Cardiac muscle cell (in vitro differentiated cells and primary cell): ENCODE results near the gene TAF10. TPM values are rescaled to one million over a fixed set of nuclear protein-coding genes. Genes with fewer than 3 reads are reported as not detected.

Source experiments
- DNase-seq, 2 donors: peaks; one replicate each; pipeline versions ENCODE4 v3.0.0 to v3.0.0-alpha.2; 2010 to 2017; ENCODE audit warnings: low read depth in 1 of 2, low spot score in 1 of 2
- H3K27ac ChIP-seq: fragments of 200-600 bp; sonication (generic); 2 replicates; pipeline ENCODE4 v1.5.1; 2016
- H3K27me3 ChIP-seq: fragments of 200-600 bp; sonication (generic); 2 replicates; pipeline ENCODE4 v1.6.0; 2016; ENCODE audit warnings: control low read depth
- H3K36me3 ChIP-seq: fragments of 200-600 bp; sonication (generic); 2 replicates; pipeline ENCODE4 v1.5.1; 2016; ENCODE audit warnings: control low read depth
- H3K4me1 ChIP-seq: fragments of 200-600 bp; sonication (generic); 2 replicates; pipeline ENCODE4 v1.8.1; 2017; ENCODE audit warnings: low read depth, mild to moderate bottlenecking, mixed run types
- H3K4me3 ChIP-seq: fragments of 200-600 bp; sonication (generic); 2 replicates; pipeline ENCODE4 v1.5.1; 2016; ENCODE audit warnings: mild to moderate bottlenecking
- H3K9me3 ChIP-seq: fragments of 200-600 bp; sonication (generic); 2 replicates; pipeline ENCODE4 v1.5.1; 2017; ENCODE audit warnings: low read depth, mild to moderate bottlenecking, control low read depth
- polyA plus RNA-seq: library from polyadenylated mRNA; unstranded; fragments of >200 nt; fragmentation: Nextera tagmentation; extraction: Ambion mirVana; gene quantifications from 2 replicates; pipeline ENCODE4 v1.2.1, GENCODE V29; 2016
- total RNA-seq: library from RNA; depleted of rRNA; stranded (reverse); fragments of >200 nt; gene quantifications from 2 replicates; pipeline ENCODE4 v1.2.3, GENCODE V29; 2016
- TF ChIP-seq, protein P1 (sequence below): IDR thresholded peaks from 2 replicates; pipeline ENCODE4 v1.5.1; 2012; ENCODE audit warnings: low read depth, mild to moderate bottlenecking, low read length

Gene TAF10
- total RNA-seq = 72.6 and 113 TPM in 2 replicates
- 277 and 316 TPM in 2 replicates for polyA plus RNA-seq

DNA sequence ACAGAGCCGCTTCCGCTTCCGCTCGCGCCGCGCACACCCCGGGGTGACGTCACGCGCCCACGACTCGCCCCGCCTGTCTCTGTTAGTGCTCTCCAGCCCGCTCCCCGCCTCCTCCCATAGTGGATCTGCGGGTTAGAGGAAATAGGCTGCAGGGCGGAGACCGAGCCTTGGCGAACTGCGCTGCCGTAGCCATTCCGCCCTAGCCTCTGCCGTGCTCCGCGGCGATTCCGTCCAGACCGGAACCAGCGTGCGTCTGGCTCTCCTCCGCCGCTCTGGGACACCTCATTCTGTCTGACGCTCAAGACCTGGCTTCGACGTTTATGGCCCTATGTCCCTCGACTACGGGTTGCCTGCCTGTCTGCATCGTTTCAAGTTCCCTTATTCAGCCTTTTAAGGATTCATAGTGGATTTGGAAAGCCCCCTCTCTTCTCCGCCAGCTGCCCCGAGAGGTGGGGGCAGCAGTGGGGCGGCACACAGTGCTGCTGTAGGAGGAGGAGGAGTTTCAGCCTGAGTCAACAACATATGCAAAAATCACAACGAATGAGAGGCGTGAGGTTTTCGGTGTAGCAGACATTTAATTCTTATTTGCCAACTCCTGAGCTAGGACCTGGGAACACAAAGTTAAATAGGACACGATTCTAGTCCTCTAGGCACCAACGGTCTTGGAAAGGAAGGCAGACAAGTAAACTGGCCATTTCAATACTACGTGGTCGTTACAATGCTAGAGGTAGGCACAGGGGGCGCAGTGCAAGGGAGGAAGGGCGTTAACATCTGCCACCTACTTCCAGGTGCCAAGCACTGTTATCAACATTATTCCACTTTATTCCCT, at the start of gene TAF10:
Gene TAF10, minus strand, starts transcription at position 4 of the 829 bp plus-strand sequence. CDS start 27 bp downstream, outside the sequence.
- H3K27me3 ChIP-seq = no peaks in the 10 kb centered on the region
- DNase-seq = peak; percentile 97 to 98
- no peaks in the 10 kb centered on the region for H3K9me3 ChIP-seq
- peaks cover 34% of the 10 kb centered on the region for H3K36me3 ChIP-seq
- TF ChIP-seq, protein P1, sequence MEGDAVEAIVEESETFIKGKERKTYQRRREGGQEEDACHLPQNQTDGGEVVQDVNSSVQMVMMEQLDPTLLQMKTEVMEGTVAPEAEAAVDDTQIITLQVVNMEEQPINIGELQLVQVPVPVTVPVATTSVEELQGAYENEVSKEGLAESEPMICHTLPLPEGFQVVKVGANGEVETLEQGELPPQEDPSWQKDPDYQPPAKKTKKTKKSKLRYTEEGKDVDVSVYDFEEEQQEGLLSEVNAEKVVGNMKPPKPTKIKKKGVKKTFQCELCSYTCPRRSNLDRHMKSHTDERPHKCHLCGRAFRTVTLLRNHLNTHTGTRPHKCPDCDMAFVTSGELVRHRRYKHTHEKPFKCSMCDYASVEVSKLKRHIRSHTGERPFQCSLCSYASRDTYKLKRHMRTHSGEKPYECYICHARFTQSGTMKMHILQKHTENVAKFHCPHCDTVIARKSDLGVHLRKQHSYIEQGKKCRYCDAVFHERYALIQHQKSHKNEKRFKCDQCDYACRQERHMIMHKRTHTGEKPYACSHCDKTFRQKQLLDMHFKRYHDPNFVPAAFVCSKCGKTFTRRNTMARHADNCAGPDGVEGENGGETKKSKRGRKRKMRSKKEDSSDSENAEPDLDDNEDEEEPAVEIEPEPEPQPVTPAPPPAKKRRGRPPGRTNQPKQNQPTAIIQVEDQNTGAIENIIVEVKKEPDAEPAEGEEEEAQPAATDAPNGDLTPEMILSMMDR = peak; percentile 57
- peak within 1 kb of the TSS; percentile 99 for H3K27ac ChIP-seq
- H3K4me1 ChIP-seq = peaks cover 3% of the 10 kb centered on the region
- peak within 1 kb of the TSS; percentile 60 for H3K4me3 ChIP-seq

DNA sequence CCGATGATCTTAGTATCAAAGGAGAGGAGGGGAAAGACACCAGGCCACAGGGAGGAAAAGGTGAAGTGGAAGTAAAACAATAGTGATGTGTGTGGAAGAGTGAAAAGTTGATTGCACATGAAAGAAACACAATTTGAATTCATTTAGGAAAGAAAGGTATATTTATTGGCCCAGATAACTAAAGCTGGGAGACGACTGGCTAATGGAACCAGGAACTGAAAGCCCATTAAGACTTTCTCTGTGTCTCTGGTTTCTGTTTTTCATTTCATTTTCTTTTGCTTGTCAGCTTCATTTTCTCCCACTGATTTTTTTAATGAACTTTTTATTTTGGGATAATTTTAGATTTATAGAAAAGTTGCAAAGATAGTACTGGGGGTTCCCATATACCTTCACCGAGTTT, 48.7 kb upstream of the TAF10 start:
- TF ChIP-seq, protein P1 = no peak
- Histone ChIP-seq H3K4me3 (no peak overlapping the region), H3K27me3 (no peaks in the 10 kb centered on the region), H3K4me1 (peaks cover 7% of the 10 kb centered on the region), H3K36me3 (no peaks in the 10 kb centered on the region), H3K27ac (no peak overlapping the region), H3K9me3 (no peaks in the 10 kb centered on the region)
- DNase-seq = no peak

DNA sequence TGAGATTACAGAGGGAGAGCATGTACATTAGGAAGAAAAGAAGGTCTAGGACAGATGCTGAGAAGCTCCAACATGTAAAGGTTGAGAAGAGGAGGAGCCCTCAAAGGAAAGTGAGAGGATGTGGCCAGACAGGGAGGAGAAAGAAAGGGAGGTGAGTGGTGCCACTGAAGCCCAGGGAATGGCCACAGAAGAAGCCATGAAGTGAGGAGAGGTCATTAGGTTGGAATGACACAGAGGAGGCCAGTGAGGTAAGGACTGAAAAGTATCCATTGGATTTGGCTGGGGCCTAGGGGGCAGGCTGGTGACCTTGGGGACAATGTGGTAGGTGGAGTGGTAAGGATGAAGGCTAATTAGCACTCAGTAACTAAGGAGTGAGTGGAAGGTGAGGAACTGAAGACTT, 46.6 kb upstream of the TAF10 start:
- H3K4me1 ChIP-seq = peaks cover 11% of the 10 kb centered on the region
- H3K27ac ChIP-seq = no peak overlapping the region
- H3K4me3 ChIP-seq = no peak overlapping the region
- TF ChIP-seq, protein P1 = no peak
- H3K36me3 ChIP-seq = no peaks in the 10 kb centered on the region
- no peaks in the 10 kb centered on the region for H3K27me3 ChIP-seq
- no peaks in the 10 kb centered on the region for H3K9me3 ChIP-seq
- DNase-seq = no peak

DNA sequence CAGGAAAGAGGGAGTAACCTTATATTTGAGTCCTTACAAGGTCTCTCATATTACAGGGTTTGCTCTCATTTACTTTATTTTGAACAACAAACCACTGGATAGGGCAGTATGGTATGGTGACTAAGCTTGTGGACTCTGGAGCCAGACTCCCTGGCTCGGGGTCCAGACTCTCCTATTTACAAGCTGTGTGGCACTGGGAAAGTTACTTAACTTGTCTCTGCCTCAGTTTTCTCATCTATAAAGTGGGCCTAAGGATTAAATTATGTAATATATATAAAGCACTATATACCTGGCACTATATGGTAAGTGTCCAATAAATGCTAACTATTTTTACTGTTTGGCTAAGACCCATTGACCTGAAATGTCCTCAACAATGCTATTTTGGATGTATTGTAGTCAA, 45.3 kb upstream of the TAF10 start:
- DNase-seq = no peak
- Histone ChIP-seq H3K27me3 (no peaks in the 10 kb centered on the region), H3K36me3 (no peaks in the 10 kb centered on the region), H3K4me3 (no peak overlapping the region), H3K27ac (no peak overlapping the region), H3K9me3 (no peaks in the 10 kb centered on the region), H3K4me1 (peaks cover 12% of the 10 kb centered on the region)
- TF ChIP-seq, protein P1 = no peak

DNA sequence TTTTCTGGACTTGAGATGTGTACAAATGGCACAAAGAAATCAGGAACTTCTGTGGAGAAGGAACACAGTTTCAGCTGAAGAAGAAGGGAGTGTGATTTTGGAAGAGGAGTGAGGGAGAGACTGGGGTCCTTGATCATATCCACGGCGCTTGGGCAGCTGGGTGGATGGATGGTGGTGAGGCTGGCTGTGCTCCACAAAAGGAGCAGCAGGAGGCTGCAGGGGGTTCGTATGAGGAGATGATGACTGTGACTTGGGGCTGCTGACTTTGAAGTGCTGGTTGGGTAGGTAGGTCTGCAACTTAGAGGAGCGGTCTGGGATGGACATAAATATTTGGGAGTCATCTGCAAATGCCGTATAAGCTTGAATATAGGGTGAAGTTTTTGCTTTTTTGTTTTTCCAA, 44.9 kb upstream of the TAF10 start:
- DNase-seq = no peak

More for the DNA sequence above, 44.9 kb upstream of the TAF10 start:
- Histone ChIP-seq H3K4me1 (peaks cover 12% of the 10 kb centered on the region), H3K27me3 (no peaks in the 10 kb centered on the region), H3K36me3 (no peaks in the 10 kb centered on the region), H3K27ac (no peak overlapping the region), H3K9me3 (no peaks in the 10 kb centered on the region), H3K4me3 (no peak overlapping the region)
- TF ChIP-seq, protein P1 = no peak
